GM19023 (cell line): ENCODE measurements around the gene AADACL4.
"Not testable (repeated sequence)": the region's sequence is repeated elsewhere in the genome, so short reads cannot be mapped to it uniquely, and the experiment has no call there.

Experiments
- ATAC-seq: cut with Tn5 transposase; IDR thresholded peaks from one replicate; pipeline ENCODE4 v1.9.1; 2021; ENCODE audit warnings: mild to moderate bottlenecking, moderate library complexity; ENCODE audit not compliant: unreplicated experiment

The AADACL4 gene

GRCh38 chr1:12709091-12709491 lies 65.2 kb downstream of the AADACL4 start:
- no peak for ATAC-seq

- ATAC-seq = no peak
These were observed 65.8 kb downstream of the AADACL4 start for GRCh38 chr1:12709696-12710095.

GRCh38 chr1:12711536-12711935 lies 67.7 kb downstream of the AADACL4 start:
- no peak for ATAC-seq

GRCh38 chr1:12712076-12712475 lies 68.2 kb downstream of the AADACL4 start:
- no peak for ATAC-seq

- ATAC-seq = no peak
These were observed 69.0 kb downstream of the AADACL4 start for GRCh38 chr1:12712929-12713328.

- not testable (repeated sequence) for ATAC-seq
These were observed 69.8 kb downstream of the AADACL4 start for GRCh38 chr1:12713651-12714050.

GRCh38 chr1:12714710-12715475 lies 71.0 kb downstream of the AADACL4 start:
- ATAC-seq = no peak

GRCh38 chr1:12715896-12716437 lies 72.1 kb downstream of the AADACL4 start, which contains the start of gene AADACL3:
Gene AADACL3, plus strand, starts transcription at chr1:12716110. Its CDS starts 67 bp downstream, at chr1:12716177.
- no peak for ATAC-seq
